Fibroblast of skin of right biceps (primary cell): ENCODE data around the gene GFRA1.
"Not testable (repeated sequence)": the region's sequence is repeated elsewhere in the genome, so short reads cannot be mapped to it uniquely, and the experiment has no call there.

Source experiments
- DNase-seq: peaks from one replicate; pipeline ENCODE4 v3.0.0-alpha.2; 2013

Gene GFRA1

GRCh38 chr10:116056445-116057293 lies 216.3 kb downstream of the GFRA1 start:
- no peak for DNase-seq

GRCh38 chr10:116055917-116056252 lies 217.1 kb downstream of the GFRA1 start:
- DNase-seq, result no peak

- DNase-seq, result peak; percentile 48
These were observed 217.6 kb downstream of the GFRA1 start for GRCh38 chr10:116055252-116055916.

- peak; percentile 12 for DNase-seq
These were observed 219.1 kb downstream of the GFRA1 start for GRCh38 chr10:116053910-116054309.

GRCh38 chr10:116053009-116053730 lies 219.8 kb downstream of the GFRA1 start:
- not testable (repeated sequence) for DNase-seq

GRCh38 chr10:116052522-116052921 lies 220.5 kb downstream of the GFRA1 start:
- DNase-seq, result not testable (repeated sequence)

GRCh38 chr10:116049974-116050304 lies 223.1 kb downstream of the GFRA1 start:
- no peak for DNase-seq

- DNase-seq, result no peak
These were observed 223.6 kb downstream of the GFRA1 start for GRCh38 chr10:116049158-116049973.

GRCh38 chr10:116045366-116046356 lies 227.3 kb downstream of the GFRA1 start:
- no peak for DNase-seq

- peak; percentile 64 for DNase-seq
These were observed 228.2 kb downstream of the GFRA1 start for GRCh38 chr10:116044801-116045248.

GRCh38 chr10:116043861-116044260 lies 229.1 kb downstream of the GFRA1 start:
- no peak for DNase-seq

- no peak for DNase-seq
These were observed 229.7 kb downstream of the GFRA1 start for GRCh38 chr10:116043304-116043703.

- no peak for DNase-seq
These were observed 231.1 kb downstream of the GFRA1 start for GRCh38 chr10:116041948-116042347.

GRCh38 chr10:116039612-116040011 lies 233.4 kb downstream of the GFRA1 start:
- no peak for DNase-seq

GRCh38 chr10:116038259-116038658 lies 234.7 kb downstream of the GFRA1 start:
- DNase-seq, result peak; percentile 42

GRCh38 chr10:116035406-116035805 lies 237.6 kb downstream of the GFRA1 start:
- not testable (repeated sequence) for DNase-seq

GRCh38 chr10:116030576-116030975 lies 242.4 kb downstream of the GFRA1 start:
- no peak for DNase-seq

- DNase-seq, result no peak
These were observed 243.2 kb downstream of the GFRA1 start for GRCh38 chr10:116029826-116030225.

- DNase-seq, result no peak
These were observed 245.7 kb downstream of the GFRA1 start for GRCh38 chr10:116027355-116027754.

GRCh38 chr10:116026725-116027124 lies 246.3 kb downstream of the GFRA1 start:
- DNase-seq, result no peak

GRCh38 chr10:116026315-116026714 lies 246.7 kb downstream of the GFRA1 start:
- DNase-seq, result no peak
